ENCODE results near the gene CMIP. TPM values are rescaled to one million over a fixed set of nuclear protein-coding genes. Genes with fewer than 3 reads are reported as not detected.

Gene CMIP
- total RNA-seq, 1 donor from 2014 or later, result 18.8 TPM

GRCh38 chr16:81473969-81474959, 29.7 kb downstream of the CMIP start:
- FAIRE-seq (no peak), DNase-seq (ENCODE audit: low spot score in 2 of 2) (no peak)

GRCh38 chr16:81477697-81478693, 33.4 kb downstream of the CMIP start:
- FAIRE-seq, result no peak
- DNase-seq (ENCODE audit: low spot score in 2 of 2), result no peak

- DNase-seq (ENCODE audit: low spot score in 2 of 2), result no peak
- no peak for FAIRE-seq
These were observed 34.4 kb downstream of the CMIP start for GRCh38 chr16:81478876-81479511.

GRCh38 chr16:81480606-81481206, 36.1 kb downstream of the CMIP start:
- FAIRE-seq, result no peak
- no peak for DNase-seq (ENCODE audit: low spot score in 2 of 2)

- FAIRE-seq, result no peak
- DNase-seq (ENCODE audit: low spot score in 2 of 2), result no peak
These were observed 36.7 kb downstream of the CMIP start for GRCh38 chr16:81481207-81481821.

GRCh38 chr16:81482329-81483063, 37.9 kb downstream of the CMIP start:
- no peak for DNase-seq (ENCODE audit: low spot score in 2 of 2)
- no peak for FAIRE-seq

- DNase-seq (ENCODE audit: low spot score in 2 of 2) (no peak), FAIRE-seq (no peak)
These were observed 38.7 kb downstream of the CMIP start for GRCh38 chr16:81483064-81483969.

GRCh38 chr16:81483970-81484595, 39.5 kb downstream of the CMIP start:
- DNase-seq (ENCODE audit: low spot score in 2 of 2), result no peak
- no peak for FAIRE-seq

GRCh38 chr16:81484908-81485624, 40.5 kb downstream of the CMIP start:
- DNase-seq (ENCODE audit: low spot score in 2 of 2), result no peak
- no peak for FAIRE-seq

- no peak for FAIRE-seq
These were observed 41.4 kb downstream of the CMIP start for GRCh38 chr16:81485824-81486539.

GRCh38 chr16:81486540-81487061, 42.0 kb downstream of the CMIP start:
- FAIRE-seq (no peak), DNase-seq (ENCODE audit: low spot score in 2 of 2) (no peak)

More at GRCh38 chr16:81485824-81486539, 41.4 kb downstream of the CMIP start:
- no peak for DNase-seq (ENCODE audit: low spot score in 2 of 2)

- no peak for FAIRE-seq
- DNase-seq (ENCODE audit: low spot score in 2 of 2), result no peak
These were observed 42.7 kb downstream of the CMIP start for GRCh38 chr16:81487301-81487720.

GRCh38 chr16:81488687-81489411, 44.2 kb downstream of the CMIP start:
- DNase-seq (ENCODE audit: low spot score in 2 of 2), result no peak
- no peak for FAIRE-seq

- DNase-seq (ENCODE audit: low spot score in 2 of 2), result no peak
- no peak for FAIRE-seq
These were observed 45.1 kb downstream of the CMIP start for GRCh38 chr16:81489547-81490267.
